Measurements from ENCODE around the gene RAB11FIP5. TPM values are rescaled to one million over a fixed set of nuclear protein-coding genes. Genes with fewer than 3 reads are reported as not detected.

Gene RAB11FIP5
- total and polyA plus RNA-seq, 2 donors (not counting 3 experiments of a cell fraction or from before 2014, with no cell fraction given) = 36.6 to 47.0 TPM

DNA sequence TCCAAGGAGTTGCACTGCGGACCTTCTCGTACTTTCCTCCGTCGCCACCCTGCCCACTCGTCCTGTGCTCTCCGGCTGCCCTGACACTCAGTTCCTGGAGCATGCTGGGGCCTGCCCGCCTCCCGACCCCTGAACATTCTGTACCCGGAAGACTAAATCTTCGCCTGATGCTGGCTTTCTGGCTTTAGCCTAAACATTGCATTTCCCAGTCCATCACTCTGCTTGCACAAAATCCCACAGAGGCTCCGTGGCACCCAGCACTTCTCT lies 40.7 kb downstream of the RAB11FIP5 start:
- dilution Hi-C loops (cut with MboI; ENCODE audit: extremely low pct_ligation_motif_present, low sequenced_read_pairs) = no loop called here

GRCh38 chr2:73071360-73072128 lies 41.2 kb downstream of the RAB11FIP5 start, which contains the start of gene SFXN5:
TSS of gene SFXN5 (minus strand) at chr2:73071712. CDS start at chr2:73071705, 7 bp downstream.
- peak within 1 kb of the TSS; percentile 77 to 86 (median 80) for H3K4me3 ChIP-seq (replicated peaks in 1 of 3; ENCODE audit: insufficient read depth in 1 of 3, low read depth in 1 of 3, low read length in 3 of 3)
- H3K9ac ChIP-seq (replicated peaks; ENCODE audit: extremely low read depth, insufficient read depth, low read length) = peak within 1 kb of the TSS; percentile 85
- dilution Hi-C loops (cut with MboI; ENCODE audit: extremely low pct_ligation_motif_present, low sequenced_read_pairs) (no loop called here), intact Hi-C loops (cut with micrococcal nuclease) (loop anchor here (1.0 to 2.0 kb wide), 6 partner anchors 13 to 162 kb away; partner anchors contain the start of gene PRADC1)
- H2AFZ ChIP-seq (ENCODE audit: low read depth, low read length) = peak within 1 kb of the TSS; percentile 62
- TF ChIP-seq POLR2A (IDR thresholded peaks at IDR 0.05; ENCODE audit: low read depth, low read length) (peak; percentile 71), MAX (IDR thresholded peaks at IDR 0.05; ENCODE audit: insufficient read depth, insufficient read length) (no peak), MYC (IDR thresholded peaks at IDR 0.05; ENCODE audit: low read depth, low read length) (no peak), POLR2AphosphoS5 (IDR thresholded peaks at IDR 0.05; ENCODE audit: insufficient read depth, low read depth, low read length) (peak; percentile 77), GATA2 (IDR thresholded peaks at IDR 0.05; ENCODE audit: insufficient read depth, insufficient read length, low read depth, low read length) (no peak)
- TF ChIP-seq, protein P1, sequence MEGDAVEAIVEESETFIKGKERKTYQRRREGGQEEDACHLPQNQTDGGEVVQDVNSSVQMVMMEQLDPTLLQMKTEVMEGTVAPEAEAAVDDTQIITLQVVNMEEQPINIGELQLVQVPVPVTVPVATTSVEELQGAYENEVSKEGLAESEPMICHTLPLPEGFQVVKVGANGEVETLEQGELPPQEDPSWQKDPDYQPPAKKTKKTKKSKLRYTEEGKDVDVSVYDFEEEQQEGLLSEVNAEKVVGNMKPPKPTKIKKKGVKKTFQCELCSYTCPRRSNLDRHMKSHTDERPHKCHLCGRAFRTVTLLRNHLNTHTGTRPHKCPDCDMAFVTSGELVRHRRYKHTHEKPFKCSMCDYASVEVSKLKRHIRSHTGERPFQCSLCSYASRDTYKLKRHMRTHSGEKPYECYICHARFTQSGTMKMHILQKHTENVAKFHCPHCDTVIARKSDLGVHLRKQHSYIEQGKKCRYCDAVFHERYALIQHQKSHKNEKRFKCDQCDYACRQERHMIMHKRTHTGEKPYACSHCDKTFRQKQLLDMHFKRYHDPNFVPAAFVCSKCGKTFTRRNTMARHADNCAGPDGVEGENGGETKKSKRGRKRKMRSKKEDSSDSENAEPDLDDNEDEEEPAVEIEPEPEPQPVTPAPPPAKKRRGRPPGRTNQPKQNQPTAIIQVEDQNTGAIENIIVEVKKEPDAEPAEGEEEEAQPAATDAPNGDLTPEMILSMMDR (IDR thresholded peaks at IDR 0.05; ENCODE audit: extremely low read depth in 1 of 2, insufficient read depth in 1 of 2, low read depth in 1 of 2, low read length in 2 of 2) = peak in 1 of 2 donors; percentile 23
- H3K9me3 ChIP-seq (replicated peaks; ENCODE audit: control insufficient read depth, insufficient read depth, low read length) = no peaks in the 10 kb centered on the region
- no peaks in the 10 kb centered on the region for H4K20me1 ChIP-seq (replicated peaks; ENCODE audit: control insufficient read depth, extremely low read depth, insufficient read depth, low read length)
- FAIRE-seq = no peak
- no peaks in the 10 kb centered on the region for H3K27me3 ChIP-seq (ENCODE audit: control insufficient read depth in 2 of 2, insufficient read depth in 2 of 2, low read length in 2 of 2)
- H3K79me2 ChIP-seq (ENCODE audit: control insufficient read depth, insufficient read depth, low read length) = peaks cover 31% of the 10 kb centered on the region
- peaks cover 12% of the 10 kb centered on the region for H3K4me1 ChIP-seq (ENCODE audit: control insufficient read depth, extremely low read depth, insufficient read depth, low read length)
- no peaks in the 10 kb centered on the region for H3K9me1 ChIP-seq (replicated peaks; ENCODE audit: control insufficient read depth, extremely low read depth, insufficient read depth, low read length)
- H3K27ac ChIP-seq (ENCODE audit: insufficient read depth, low read depth, low read length) = peak within 1 kb of the TSS; percentile 75
- DNase-seq (ENCODE audit: low read depth, low spot score) = peak; percentile 94
- H3K36me3 ChIP-seq (ENCODE audit: control insufficient read depth in 2 of 2, extremely low read depth in 1 of 2, insufficient read depth in 2 of 2, low read length in 2 of 2) = peaks cover 3 to 11% of the 10 kb centered on the region in 2 experiments
- ChIA-PET POLR2A (no interaction called here), CTCF (interaction anchor here (0.9 to 1.6 kb wide), 6 partner anchors 13 to 177 kb away, joined by 3 to 10 read pairs (median 4); no protein-coding TSS in a partner anchor)
- peak within 1 kb of the TSS; percentile 81 for H3K4me2 ChIP-seq (ENCODE audit: insufficient read depth, low read length)
- no TSS peak for BruUV-seq (replicated peaks)

More for the DNA sequence above, 40.7 kb downstream of the RAB11FIP5 start:
- DNase-seq (ENCODE audit: low read depth, low spot score) (no peak), FAIRE-seq (no peak)
- Histone ChIP-seq H3K27me3 (ENCODE audit: control insufficient read depth in 2 of 2, insufficient read depth in 2 of 2, low read length in 2 of 2) (no peaks in the 10 kb centered on the region), H3K9me1 (replicated peaks; ENCODE audit: control insufficient read depth, extremely low read depth, insufficient read depth, low read length) (no peaks in the 10 kb centered on the region), H2AFZ (ENCODE audit: low read depth, low read length) (peak overlapping the region; percentile 37), H3K4me1 (ENCODE audit: control insufficient read depth, extremely low read depth, insufficient read depth, low read length) (peaks cover 12% of the 10 kb centered on the region), H3K9ac (replicated peaks; ENCODE audit: extremely low read depth, insufficient read depth, low read length) (peak overlapping the region; percentile 85), H3K4me2 (ENCODE audit: insufficient read depth, low read length) (peak overlapping the region; percentile 81), H4K20me1 (replicated peaks; ENCODE audit: control insufficient read depth, extremely low read depth, insufficient read depth, low read length) (no peaks in the 10 kb centered on the region), H3K4me3 (replicated peaks in 1 of 3; ENCODE audit: insufficient read depth in 1 of 3, low read depth in 1 of 3, low read length in 3 of 3) (peak overlapping the region; percentile 56 to 86 (median 77)), H3K9me3 (replicated peaks; ENCODE audit: control insufficient read depth, insufficient read depth, low read length) (no peaks in the 10 kb centered on the region), H3K27ac (ENCODE audit: insufficient read depth, low read depth, low read length) (peak overlapping the region; percentile 75), H3K36me3 (ENCODE audit: control insufficient read depth in 2 of 2, extremely low read depth in 1 of 2, insufficient read depth in 2 of 2, low read length in 2 of 2) (peaks cover 3 to 15% of the 10 kb centered on the region in 2 experiments), H3K79me2 (ENCODE audit: control insufficient read depth, insufficient read depth, low read length) (peaks cover 31% of the 10 kb centered on the region)
- POLR2A ChIA-PET = no interaction called here
- TF ChIP-seq POLR2A (IDR thresholded peaks at IDR 0.05; ENCODE audit: low read depth, low read length) (peak; percentile 12), POLR2AphosphoS5 (IDR thresholded peaks at IDR 0.05; ENCODE audit: insufficient read depth, low read depth, low read length) (no peak)
- BruUV-seq (replicated peaks) = TSS peak; percentile 30
- CTCF ChIA-PET = interaction anchor here (0.9 to 2.2 kb wide), 8 partner anchors 12 to 179 kb away, joined by 3 to 7 read pairs (median 4); no protein-coding TSS in a partner anchor
- intact Hi-C loops (cut with micrococcal nuclease) = no loop called here
